Measurements from ENCODE around the gene CLDN20. TPM values are rescaled to one million over a fixed set of nuclear protein-coding genes. Genes with fewer than 3 reads are reported as not detected.

Gene CLDN20
- total and polyA plus RNA-seq, 3 donors from 2014 or later = 0.26 TPM; not detected in 2

- no peak for TF ChIP-seq POLR2A (IDR thresholded peaks at IDR 0.05)
- TF ChIP-seq CTCF (IDR thresholded peaks at IDR 0.05) = no peak
- H3K27me3 ChIP-seq = no peaks in the 10 kb centered on the region
Measured at GRCh38 chr6:155275808-155276480, 12.1 kb downstream of the CLDN20 start.

GRCh38 chr6:155276638-155277037 lies 12.8 kb downstream of the CLDN20 start:
- Histone ChIP-seq H3K9me3 (no peaks in the 10 kb centered on the region), H3K36me3 (ENCODE audit: low read depth, missing control alignments) (no peaks in the 10 kb centered on the region), H3K4me1 (peaks cover 21% of the 10 kb centered on the region), H3K27ac (peak overlapping the region in 1 of 2 donors; percentile 70), H3K27me3 (no peaks in the 10 kb centered on the region), H3K4me3 (no peak overlapping the region)
- no peak for DNase-seq
- intact Hi-C loops (cut with DNase I; ENCODE audit: low total_unique reads) = no loop called here
- TF ChIP-seq POLR2A (IDR thresholded peaks at IDR 0.05) (no peak), CTCF (IDR thresholded peaks at IDR 0.05) (no peak)

More at GRCh38 chr6:155275808-155276480, 12.1 kb downstream of the CLDN20 start:
- no peaks in the 10 kb centered on the region for H3K9me3 ChIP-seq
- WGBS, 2 donors = 34 to 36% methylated on average over 10 of the region's 10 CpGs
- peak overlapping the region; percentile 51 to 70 for H3K27ac ChIP-seq
- intact Hi-C loops (cut with DNase I; ENCODE audit: low total_unique reads) = no loop called here
- no peaks in the 10 kb centered on the region for H3K36me3 ChIP-seq (ENCODE audit: low read depth, missing control alignments)
- DNase-seq = no peak
- H3K4me3 ChIP-seq = no peak overlapping the region
- peaks cover 21% of the 10 kb centered on the region for H3K4me1 ChIP-seq

- Histone ChIP-seq H3K27ac (no peak overlapping the region), H3K27me3 (no peaks in the 10 kb centered on the region), H3K9me3 (no peaks in the 10 kb centered on the region), H3K4me1 (peaks cover 10% of the 10 kb centered on the region), H3K36me3 (ENCODE audit: low read depth, missing control alignments) (no peaks in the 10 kb centered on the region), H3K4me3 (no peak overlapping the region)
- WGBS, 2 donors = 83 to 93% methylated on average over 5 of the region's 5 CpGs
- no peak for DNase-seq
- intact Hi-C loops (cut with DNase I; ENCODE audit: low total_unique reads) = no loop called here
- TF ChIP-seq POLR2A (IDR thresholded peaks at IDR 0.05) (no peak), CTCF (IDR thresholded peaks at IDR 0.05) (no peak)
Measured at GRCh38 chr6:155278319-155279049, 14.7 kb downstream of the CLDN20 start.

GRCh38 chr6:155284775-155285174 lies 21.0 kb downstream of the CLDN20 start:
- H3K36me3 ChIP-seq (ENCODE audit: low read depth, missing control alignments) = no peaks in the 10 kb centered on the region
- H3K27ac ChIP-seq = no peak overlapping the region
- H3K9me3 ChIP-seq = no peaks in the 10 kb centered on the region
- H3K4me1 ChIP-seq = peaks cover 5% of the 10 kb centered on the region
- TF ChIP-seq CTCF (IDR thresholded peaks at IDR 0.05) = no peak
- no peak for TF ChIP-seq POLR2A (IDR thresholded peaks at IDR 0.05)
- 91 to 92% methylated on average over 4 of the region's 4 CpGs for WGBS, 2 donors
- intact Hi-C loops (cut with DNase I; ENCODE audit: low total_unique reads) = no loop called here
- H3K27me3 ChIP-seq = no peaks in the 10 kb centered on the region
- no peak overlapping the region for H3K4me3 ChIP-seq
- DNase-seq = no peak

Data from testis (tissue), 3 donors.